Liver (tissue), 9 donors: ENCODE data around the gene ABCA8. TPM values are rescaled to one million over a fixed set of nuclear protein-coding genes. Genes with fewer than 3 reads are reported as not detected.

Source experiments
- DNase-seq: peaks from one replicate; pipeline ENCODE4 v3.0.0-alpha.2; 2017; ENCODE audit warnings: low spot score
- H3K27ac ChIP-seq, 2 donors: one replicate each; pipeline ENCODE4 v1.7.0; 2013; ENCODE audit warnings: inconsistent platforms in 2 of 2, low read length in 2 of 2, control low read depth in 1 of 2, low read depth in 1 of 2, mild to moderate bottlenecking in 1 of 2
- H3K27me3 ChIP-seq, 4 donors: one replicate each; pipeline versions ENCODE4 v1.6.1 to v1.7.0; 2013; ENCODE audit warnings: low read length in 3 of 4, inconsistent platforms in 1 of 4, mild to moderate bottlenecking in 1 of 4, moderate library complexity in 1 of 4; ENCODE audit not compliant: control insufficient read depth in 4 of 4, insufficient read depth in 4 of 4
- H3K36me3 ChIP-seq, 4 donors: one replicate each; pipeline versions ENCODE4 v1.6.1 to v1.7.0; 2013; ENCODE audit warnings: low read length in 3 of 4, mild to moderate bottlenecking in 3 of 4, low read depth in 1 of 4, moderate library complexity in 1 of 4; ENCODE audit not compliant: control insufficient read depth in 4 of 4, insufficient read depth in 3 of 4
- H3K4me1 ChIP-seq, 4 donors: one replicate each; pipeline versions ENCODE4 v1.6.1 to v1.7.0; 2013; ENCODE audit warnings: low read length in 3 of 4, mild to moderate bottlenecking in 3 of 4, moderate library complexity in 1 of 4; ENCODE audit not compliant: control insufficient read depth in 4 of 4, insufficient read depth in 4 of 4
- H3K4me3 ChIP-seq, 3 donors: one replicate each; pipeline versions ENCODE4 v1.6.1 to v1.7.0; 2013; ENCODE audit warnings: low read length in 3 of 3, control low read depth in 1 of 3, low read depth in 1 of 3, mild to moderate bottlenecking in 1 of 3
- H3K9ac ChIP-seq, 2 donors: one replicate each; pipeline ENCODE4 v1.7.0; 2013; ENCODE audit warnings: low read length in 2 of 2, mild to moderate bottlenecking in 2 of 2, moderate library complexity in 2 of 2, control low read depth in 1 of 2, low read depth in 1 of 2
- H3K9me3 ChIP-seq, 4 donors: one replicate each; pipeline versions ENCODE4 v1.6.1 to v1.7.0; 2013; ENCODE audit warnings: low read length in 3 of 4; ENCODE audit not compliant: control insufficient read depth in 4 of 4
- ATF3 ChIP-seq: IDR thresholded peaks from 2 replicates; pipeline ENCODE4 v1.6.1; 2016; ENCODE audit warnings: antibody characterized with exemption
- EGR1 ChIP-seq, 2 donors: IDR thresholded peaks; 2 replicates each; pipeline ENCODE4 v1.6.1; 2016 to 2018; ENCODE audit warnings: antibody characterized with exemption in 2 of 2, low read depth in 2 of 2
- FOXA1 ChIP-seq: IDR thresholded peaks from 2 replicates; pipeline ENCODE4 v1.6.1; 2016; ENCODE audit warnings: antibody characterized with exemption
- FOXA2 ChIP-seq: IDR thresholded peaks from 2 replicates; pipeline ENCODE4 v1.6.1; 2016; ENCODE audit warnings: antibody characterized with exemption
- HNF4A ChIP-seq, 2 donors: conservative IDR thresholded peaks; 2 replicates each; pipeline ENCODE4 v1.6.1; 2016; ENCODE audit warnings: antibody characterized with exemption in 2 of 2, mild to moderate bottlenecking in 2 of 2
- HNF4G ChIP-seq: IDR thresholded peaks from 2 replicates; pipeline ENCODE4 v1.6.1; 2016; ENCODE audit warnings: antibody characterized with exemption
- MAX ChIP-seq: IDR thresholded peaks from 2 replicates; pipeline ENCODE4 v1.6.1; 2016; ENCODE audit warnings: antibody characterized with exemption
- NR2F2 ChIP-seq: IDR thresholded peaks from 2 replicates; pipeline ENCODE4 v1.6.1; 2016; ENCODE audit warnings: antibody characterized with exemption
- REST ChIP-seq: IDR thresholded peaks from 2 replicates; pipeline ENCODE4 v1.6.1; 2016; ENCODE audit warnings: antibody characterized with exemption, mild to moderate bottlenecking
- RXRA ChIP-seq, 2 donors: IDR thresholded peaks; 2 replicates each; pipeline ENCODE4 v1.6.1; 2017 to 2018; ENCODE audit warnings: antibody characterized with exemption in 2 of 2, mild to moderate bottlenecking in 1 of 2
- TAF1 ChIP-seq: conservative IDR thresholded peaks from 2 replicates; pipeline ENCODE4 v1.6.1; 2016; ENCODE audit warnings: antibody characterized with exemption, mild to moderate bottlenecking
- YY1 ChIP-seq: IDR thresholded peaks from 2 replicates; pipeline ENCODE4 v1.6.1; 2016; ENCODE audit warnings: antibody characterized with exemption, mild to moderate bottlenecking
- ZBTB33 ChIP-seq: IDR thresholded peaks from 2 replicates; pipeline ENCODE4 v1.6.1; 2016; ENCODE audit warnings: antibody characterized with exemption
- WGBS: extraction: QIAGEN DNeasy Blood & Tissue Kit; methylation state at CpG from one replicate; pipeline ENCODE4 v1.1.7; 2013; 5-methylcytosine and 5-hydroxymethylcytosine counted together
- polyA plus RNA-seq, 2 donors: library from polyadenylated mRNA; stranded (reverse) in 1 of 2; unstranded in 1 of 2; fragments of 200-250 nt in 1 of 2; fragments of >200 nt in 1 of 2; fragmentation: Nextera tagmentation in 1 of 2; extraction: Ambion mirVana in 1 of 2; gene quantifications; one replicate each; pipeline versions ENCODE4 v1.2.1 to v1.2.3, GENCODE V29; 2013 to 2015
- total RNA-seq, 2 donors: library from RNA; depleted of rRNA; stranded (reverse); fragments of >200 nt; gene quantifications; one replicate each; pipeline ENCODE4 v1.2.3, GENCODE V29; 2014
- TF ChIP-seq, protein P1 (sequence below): fragments of 150-350 bp; IDR thresholded peaks from 2 replicates; pipeline ENCODE4 v1.5.1; 2017; ENCODE audit warnings: improper control_type of control experiment, low read depth, low read length; ENCODE audit not compliant: missing input control
- donor health status: healthy.
- donor health status: healthy.
- donor health status: healthy.
- donor health status: healthy.
- donor health status: healthy.

ABCA8 gene
- total and polyA plus RNA-seq, 4 donors, result 9.3 to 72.2 (median 14.0) TPM

DNA sequence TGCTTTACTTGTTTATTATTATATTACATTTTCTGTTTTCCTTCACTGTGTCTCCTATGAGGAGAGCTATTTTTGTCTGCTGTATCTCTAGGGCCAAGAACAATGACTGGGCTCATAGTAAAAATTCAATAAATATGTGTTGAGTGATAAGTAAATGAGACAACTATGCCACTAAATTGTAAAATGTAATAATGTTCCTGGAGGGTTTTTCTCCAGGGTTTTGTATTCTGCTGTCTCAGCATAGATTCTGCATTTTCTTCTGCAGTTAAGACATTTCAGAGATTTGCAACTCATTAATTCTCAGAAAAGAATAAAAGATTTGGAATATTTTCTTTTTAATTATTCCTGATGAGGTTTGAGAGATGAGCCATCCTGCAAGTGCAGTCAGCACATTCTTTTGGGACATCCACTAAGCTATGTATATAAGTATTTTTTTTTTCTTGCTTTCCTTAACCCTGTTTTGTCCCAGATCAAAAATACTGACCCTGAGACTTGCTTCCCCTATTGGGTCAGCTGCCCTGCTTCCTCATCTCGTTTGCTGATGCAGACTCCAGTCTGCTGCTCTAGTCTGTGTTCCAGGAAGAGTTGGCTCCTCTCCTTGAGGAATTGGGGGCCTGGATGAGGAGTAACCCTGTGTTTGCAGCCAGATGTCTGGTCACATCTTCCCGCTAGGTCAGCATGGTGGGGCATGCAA, 122.9 kb downstream of the ABCA8 start:
- no peaks in the 10 kb centered on the region for H3K36me3 ChIP-seq
- H3K4me1 ChIP-seq, result peaks cover 0 to 5% (median under 1%) of the 10 kb centered on the region in 4 donors
- H3K4me3 ChIP-seq, result no peak overlapping the region
- WGBS, result 72% methylated on average over 2 of the region's 2 CpGs
- H3K27me3 ChIP-seq, result no peaks in the 10 kb centered on the region
- H3K9me3 ChIP-seq, result no peaks in the 10 kb centered on the region
- TF ChIP-seq NR2F2 (no peak), HNF4A (conservative IDR thresholded peaks at IDR 0.05) (no peak), EGR1 (IDR thresholded peaks at IDR 0.05; ENCODE audit: low read depth in 2 of 2) (no peak), FOXA2 (no peak), HNF4G (no peak), MAX (no peak), REST (no peak)
- DNase-seq, result no peak
- H3K27ac ChIP-seq, result no peak overlapping the region
- no peak overlapping the region for H3K9ac ChIP-seq

GRCh38 chr17:68831170-68831569, 124.0 kb downstream of the ABCA8 start:
- no peak for DNase-seq
- 95% methylated on average over 7 of the region's 7 CpGs for WGBS
- no peak overlapping the region for H3K27ac ChIP-seq
- no peaks in the 10 kb centered on the region for H3K27me3 ChIP-seq
- H3K36me3 ChIP-seq, result no peaks in the 10 kb centered on the region
- H3K4me1 ChIP-seq, result peaks cover 0 to 5% (median under 1%) of the 10 kb centered on the region in 4 donors
- H3K9me3 ChIP-seq, result no peaks in the 10 kb centered on the region
- no peak overlapping the region for H3K4me3 ChIP-seq
- TF ChIP-seq YY1 (no peak), RXRA (IDR thresholded peaks at IDR 0.05) (no peak), NR2F2 (no peak), TAF1 (no peak), ZBTB33 (no peak), FOXA1 (no peak), HNF4G (no peak), ATF3 (no peak), EGR1 (IDR thresholded peaks at IDR 0.05; ENCODE audit: low read depth in 2 of 2) (no peak)
- TF ChIP-seq, protein P1, sequence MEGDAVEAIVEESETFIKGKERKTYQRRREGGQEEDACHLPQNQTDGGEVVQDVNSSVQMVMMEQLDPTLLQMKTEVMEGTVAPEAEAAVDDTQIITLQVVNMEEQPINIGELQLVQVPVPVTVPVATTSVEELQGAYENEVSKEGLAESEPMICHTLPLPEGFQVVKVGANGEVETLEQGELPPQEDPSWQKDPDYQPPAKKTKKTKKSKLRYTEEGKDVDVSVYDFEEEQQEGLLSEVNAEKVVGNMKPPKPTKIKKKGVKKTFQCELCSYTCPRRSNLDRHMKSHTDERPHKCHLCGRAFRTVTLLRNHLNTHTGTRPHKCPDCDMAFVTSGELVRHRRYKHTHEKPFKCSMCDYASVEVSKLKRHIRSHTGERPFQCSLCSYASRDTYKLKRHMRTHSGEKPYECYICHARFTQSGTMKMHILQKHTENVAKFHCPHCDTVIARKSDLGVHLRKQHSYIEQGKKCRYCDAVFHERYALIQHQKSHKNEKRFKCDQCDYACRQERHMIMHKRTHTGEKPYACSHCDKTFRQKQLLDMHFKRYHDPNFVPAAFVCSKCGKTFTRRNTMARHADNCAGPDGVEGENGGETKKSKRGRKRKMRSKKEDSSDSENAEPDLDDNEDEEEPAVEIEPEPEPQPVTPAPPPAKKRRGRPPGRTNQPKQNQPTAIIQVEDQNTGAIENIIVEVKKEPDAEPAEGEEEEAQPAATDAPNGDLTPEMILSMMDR, result no peak
- no peak overlapping the region for H3K9ac ChIP-seq
